MM.1S (cell line): ENCODE data around the gene CARMIL1.
A peak's percentile ranks its signal among the peaks of the same experiment; 100 is the strongest.

Experiments used
- DNase-seq: peaks from one replicate; pipeline ENCODE4 v3.0.0-alpha.2; 2015
- H2AFZ ChIP-seq: fragments of 300-600 bp; sonication (generic); 2 replicates; pipeline ENCODE4 v1.6.0; 2016; ENCODE audit warnings: antibody characterized with exemption, low read length
- H3F3A ChIP-seq: fragments of 300-600 bp; sonication (generic); 2 replicates; pipeline ENCODE4 v1.6.1; 2016; ENCODE audit warnings: mild to moderate bottlenecking, antibody characterized with exemption, low read length, moderate library complexity, mixed read lengths; ENCODE audit not compliant: insufficient read depth
- H3K27ac ChIP-seq: fragments of 300-600 bp; sonication (generic); 2 replicates; pipeline ENCODE4 v1.5.1; 2016; ENCODE audit warnings: mild to moderate bottlenecking, low read length
- H3K27me3 ChIP-seq: fragments of 300-600 bp; sonication (generic); replicated peaks from 2 replicates; pipeline ENCODE4 v1.6.0; 2016; ENCODE audit warnings: low read length; ENCODE audit not compliant: insufficient read depth
- H3K36me3 ChIP-seq: fragments of 300-600 bp; sonication (generic); replicated peaks from 2 replicates; pipeline ENCODE4 v1.6.1; 2016; ENCODE audit warnings: mild to moderate bottlenecking, low read length, mixed read lengths; ENCODE audit not compliant: insufficient read depth
- H3K4me1 ChIP-seq: fragments of 300-600 bp; sonication (generic); 2 replicates; pipeline ENCODE4 v1.6.1; 2016; ENCODE audit warnings: low read length, mixed read lengths
- H3K4me2 ChIP-seq: fragments of 300-600 bp; sonication (generic); 2 replicates; pipeline ENCODE4 v1.6.0; 2016; ENCODE audit warnings: low read depth, low read length
- H3K4me3 ChIP-seq: fragments of 300-600 bp; sonication (generic); 2 replicates; pipeline ENCODE4 v1.5.1; 2016; ENCODE audit warnings: low read length, mixed read lengths
- H3K79me2 ChIP-seq: fragments of 300-600 bp; sonication (generic); 2 replicates; pipeline ENCODE4 v1.6.1; 2016; ENCODE audit warnings: mixed run types, low read length, mixed read lengths
- H3K9ac ChIP-seq: fragments of 300-600 bp; sonication (generic); 2 replicates; pipeline ENCODE4 v1.6.1; 2016; ENCODE audit warnings: low read length, mixed read lengths
- H3K9me2 ChIP-seq: fragments of 300-600 bp; sonication (generic); replicated peaks from 2 replicates; pipeline ENCODE4 v1.6.1; 2016; ENCODE audit warnings: mild to moderate bottlenecking, low read length, mixed read lengths; ENCODE audit not compliant: insufficient read depth
- H3K9me3 ChIP-seq: fragments of 300-600 bp; sonication (generic); replicated peaks from 2 replicates; pipeline ENCODE4 v1.6.1; 2016; ENCODE audit warnings: mild to moderate bottlenecking, low read length, mixed read lengths; ENCODE audit not compliant: insufficient read depth
- H4K20me1 ChIP-seq: fragments of 300-600 bp; sonication (generic); 2 replicates; pipeline ENCODE4 v1.6.1; 2016; ENCODE audit warnings: mild to moderate bottlenecking, low read length, moderate library complexity, mixed read lengths; ENCODE audit not compliant: insufficient read depth
- CTCF ChIP-seq: fragments of 300-600 bp; sonication (generic); IDR thresholded peaks from 2 replicates; pipeline ENCODE4 v1.5.1; 2016; ENCODE audit warnings: antibody characterized with exemption, low read length, mixed read lengths
- EZH2 ChIP-seq: fragments of 300-600 bp; sonication (generic); optimal IDR thresholded peaks from 2 replicates; pipeline ENCODE3; 2017; ENCODE audit warnings: low read depth, mild to moderate bottlenecking, antibody characterized with exemption, low read length, mixed read lengths
- EZH2phosphoT487 ChIP-seq: fragments of 300-600 bp; sonication (generic); IDR thresholded peaks from 2 replicates; pipeline ENCODE4 v1.6.1; 2018; ENCODE audit warnings: antibody characterized with exemption, low read length

Gene CARMIL1

GRCh38 chr6:25599516-25600085 is 320.4 kb downstream of the CARMIL1 start:
- DNase-seq, result no peak
- H3F3A ChIP-seq, result peaks cover 5% of the 10 kb centered on the region; the same call in 1 of the 2 replicates
- H3K4me3 ChIP-seq, result no peak overlapping the region
- no peaks in the 10 kb centered on the region for H4K20me1 ChIP-seq
- H3K27me3 ChIP-seq, result no peaks in the 10 kb centered on the region
- H3K4me2 ChIP-seq, result no peak overlapping the region
- TF ChIP-seq CTCF, result no peak
- no peak for TF ChIP-seq EZH2phosphoT487
- TF ChIP-seq EZH2, result no peak
- H3K9me3 ChIP-seq, result no peaks in the 10 kb centered on the region
- no peaks in the 10 kb centered on the region for H3K9me2 ChIP-seq
- H3K27ac ChIP-seq, result no peak overlapping the region
- 0 out of 2 replicates have a peak, but pooled peaks cover 6% of the 10 kb centered on the region for H3K79me2 ChIP-seq
- H3K9ac ChIP-seq, result no peak overlapping the region
- no peaks in the 10 kb centered on the region for H3K36me3 ChIP-seq
- peaks cover 21% of the 10 kb centered on the region for H3K4me1 ChIP-seq
- H2AFZ ChIP-seq, result no peak overlapping the region

- H3K4me3 ChIP-seq, result no peak overlapping the region; the same call in 1 of the 2 replicates
- DNase-seq, result peak; percentile 58
- H3F3A ChIP-seq, result peaks cover 5% of the 10 kb centered on the region; the same call in 1 of the 2 replicates
- 0 out of 2 replicates have a peak, but pooled peaks cover 6% of the 10 kb centered on the region for H3K79me2 ChIP-seq
- no peaks in the 10 kb centered on the region for H4K20me1 ChIP-seq
- peaks cover 21% of the 10 kb centered on the region for H3K4me1 ChIP-seq
- no peaks in the 10 kb centered on the region for H3K36me3 ChIP-seq
- H3K9me3 ChIP-seq, result no peaks in the 10 kb centered on the region
- H3K27ac ChIP-seq, result peak overlapping the region; percentile 58; the same call in 1 of the 2 replicates
- H2AFZ ChIP-seq, result no peak overlapping the region
- H3K9ac ChIP-seq, result no peak overlapping the region
- no peaks in the 10 kb centered on the region for H3K9me2 ChIP-seq
- TF ChIP-seq CTCF (peak; percentile 63), EZH2phosphoT487 (no peak)
- peak overlapping the region; percentile 67 for H3K4me2 ChIP-seq
- no peaks in the 10 kb centered on the region for H3K27me3 ChIP-seq
Observed at GRCh38 chr6:25601800-25602673, 322.9 kb downstream of the CARMIL1 start.

GRCh38 chr6:25602674-25602982 is 323.5 kb downstream of the CARMIL1 start:
- Histone ChIP-seq H3F3A (peaks cover 5% of the 10 kb centered on the region; the same call in 1 of the 2 replicates), H3K4me1 (peaks cover 21% of the 10 kb centered on the region), H3K9me2 (no peaks in the 10 kb centered on the region), H4K20me1 (no peaks in the 10 kb centered on the region), H2AFZ (no peak overlapping the region), H3K79me2 (0 out of 2 replicates have a peak, but pooled peaks cover 6% of the 10 kb centered on the region), H3K4me3 (no peak overlapping the region), H3K27ac (no peak overlapping the region), H3K9me3 (no peaks in the 10 kb centered on the region), H3K9ac (no peak overlapping the region), H3K4me2 (no peak overlapping the region), H3K27me3 (no peaks in the 10 kb centered on the region), H3K36me3 (no peaks in the 10 kb centered on the region)
- no peak for DNase-seq
- TF ChIP-seq EZH2phosphoT487 (no peak), CTCF (no peak)
